Uterus (tissue), 2 donors: Measurements from ENCODE around the gene GGTA1.

ENCODE experiments used
- CTCF ChIP-seq, 4 experiments: fragments of 200-600 bp in 2 of 4; fragments of 450-650 bp in 2 of 4; sonication (generic) in 2 of 4; IDR thresholded peaks; one replicate each; pipeline ENCODE4 v1.5.1; 2016 to 2019; ENCODE audit warnings: antibody characterized with exemption in 4 of 4, mild to moderate bottlenecking in 2 of 4, moderate library complexity in 1 of 4
- POLR2A ChIP-seq, 2 donors: fragments of 450-650 bp; IDR thresholded peaks; one replicate each; pipeline ENCODE4 v1.6.1; 2016; ENCODE audit warnings: antibody characterized with exemption in 2 of 2, mild to moderate bottlenecking in 1 of 2, moderate library complexity in 1 of 2

GRCh38 chr9:121434969-121435368 lies 64.7 kb downstream of the GGTA1 start:
- no peak for TF ChIP-seq CTCF (IDR thresholded peaks at IDR 0.05)
- no peak for TF ChIP-seq POLR2A (IDR thresholded peaks at IDR 0.05)
